Activated CD8-positive, alpha-beta memory T cell treated with anti-CD3 and anti-CD28 coated beads, Interleukin-2, amount 10 ng/mL, durations not matched to agents 7 days and 5 days (primary cell): ENCODE measurements around the gene GFI1B. TPM values are rescaled to one million over a fixed set of nuclear protein-coding genes. Genes with fewer than 3 reads are reported as not detected.
A peak's percentile ranks its signal among the peaks of the same experiment; 100 is the strongest.

Source experiments
- ATAC-seq: fragments of 150-1000 bp; cut with Tn5 transposase; one replicate; pipeline ENCODE4 v1.10.0; 2021; ENCODE audit warnings: moderate library complexity
- CTCF ChIA-PET: fragments of 350-600 bp; sonication (Branson Sonifier 250); formaldehyde crosslinking; loops from one replicate; lab custom pipeline; 2021; ENCODE audit warnings: antibody characterized with exemption; lab: Charles Lee
- DNase-seq: peaks from one replicate; pipeline ENCODE4 v3.0.0-alpha.2; 2020
- H3K27ac Mint-ChIP-seq: one replicate; pipeline ENCODE4 v1.8.0; 2021; ENCODE audit warnings: mild to moderate bottlenecking, mixed read lengths
- H3K27me3 Mint-ChIP-seq: one replicate; pipeline ENCODE4 v1.8.0; 2021; ENCODE audit warnings: mixed read lengths
- H3K36me3 Mint-ChIP-seq: one replicate; pipeline ENCODE4 v1.8.0; 2021; ENCODE audit warnings: mild to moderate bottlenecking, mixed read lengths
- H3K4me1 Mint-ChIP-seq: one replicate; pipeline ENCODE4 v1.8.0; 2021; ENCODE audit warnings: mixed read lengths
- H3K4me3 Mint-ChIP-seq: one replicate; pipeline ENCODE4 v1.8.0; 2021; ENCODE audit warnings: mild to moderate bottlenecking, moderate library complexity, mixed read lengths
- H3K9me3 Mint-ChIP-seq: one replicate; pipeline ENCODE4 v1.8.0; 2022; ENCODE audit warnings: low read depth, mixed read lengths
- total RNA-seq, 2 experiments: library from RNA; stranded (reverse); gene quantifications; one replicate each; pipeline ENCODE4 v1.2.3, GENCODE V29; 2021

The GFI1B gene
- not detected for total RNA-seq

- no peaks in the 10 kb centered on the region for H3K9me3 Mint-ChIP-seq
- H3K4me1 Mint-ChIP-seq, result peaks cover 4% of the 10 kb centered on the region
- no peaks in the 10 kb centered on the region for H3K36me3 Mint-ChIP-seq
- ATAC-seq, result no peak
- H3K4me3 Mint-ChIP-seq, result no peak within 1 kb of the TSS
- no peak for DNase-seq
- CTCF ChIA-PET, result interaction anchor here (0.7 to 1.7 kb wide), 9 partner anchors 14 to 196 kb away, joined by 3 to 8 read pairs (median 4); no protein-coding TSS in a partner anchor
- no peak within 1 kb of the TSS for H3K27ac Mint-ChIP-seq
- peaks cover 73% of the 10 kb centered on the region for H3K27me3 Mint-ChIP-seq
Measured at GRCh38 chr9:132978451-132979131, at the start of gene GFI1B. Gene GFI1B (plus strand): TSS chr9:132978694. CDS start chr9:132986679, 7,985 bp downstream.

- peaks cover 18% of the 10 kb centered on the region for H3K36me3 Mint-ChIP-seq
- H3K27ac Mint-ChIP-seq, result no peak overlapping the region
- H3K4me3 Mint-ChIP-seq, result no peak overlapping the region
- H3K9me3 Mint-ChIP-seq, result no peaks in the 10 kb centered on the region
- CTCF ChIA-PET, result interaction anchor here (2.3 kb wide), 1 partner anchor 12 kb away, joined by 7 read pairs; the partner anchor contains the start of gene TSC1
- H3K27me3 Mint-ChIP-seq, result no peaks in the 10 kb centered on the region
- ATAC-seq, result no peak
- no peak for DNase-seq
- H3K4me1 Mint-ChIP-seq, result no peaks in the 10 kb centered on the region
Measured at GRCh38 chr9:132931178-132931735, 47.2 kb upstream of the GFI1B start.

- Mint-ChIP-seq H3K4me3 (no peak overlapping the region), H3K36me3 (peaks cover 10% of the 10 kb centered on the region), H3K27me3 (no peaks in the 10 kb centered on the region), H3K9me3 (no peaks in the 10 kb centered on the region), H3K27ac (no peak overlapping the region), H3K4me1 (no peaks in the 10 kb centered on the region)
- CTCF ChIA-PET, result interaction anchor here (1.1 to 2.3 kb wide), 3 partner anchors 9 to 34 kb away, joined by 4 to 7 read pairs (median 5); partner anchors contain the start of gene TSC1
- DNase-seq, result no peak
- ATAC-seq, result no peak
Measured at GRCh38 chr9:132935026-132935425, 43.5 kb upstream of the GFI1B start.

- Mint-ChIP-seq H3K9me3 (no peaks in the 10 kb centered on the region), H3K4me3 (no peak overlapping the region), H3K4me1 (peaks cover 3% of the 10 kb centered on the region), H3K36me3 (peaks cover 6% of the 10 kb centered on the region), H3K27me3 (no peaks in the 10 kb centered on the region), H3K27ac (no peak overlapping the region)
- ATAC-seq (no peak), DNase-seq (no peak)
- CTCF ChIA-PET, result no interaction called here
Measured at GRCh38 chr9:132937463-132937901, 41.0 kb upstream of the GFI1B start.

- Mint-ChIP-seq H3K27me3 (no peaks in the 10 kb centered on the region), H3K4me3 (no peak overlapping the region), H3K4me1 (peaks cover 16% of the 10 kb centered on the region), H3K9me3 (no peaks in the 10 kb centered on the region), H3K36me3 (peaks cover 2% of the 10 kb centered on the region), H3K27ac (no peak overlapping the region)
- ATAC-seq (no peak), DNase-seq (no peak)
- CTCF ChIA-PET, result no interaction called here
Measured at GRCh38 chr9:132939169-132939568, 39.3 kb upstream of the GFI1B start.

GRCh38 chr9:132942541-132943182 lies 35.8 kb upstream of the GFI1B start:
- DNase-seq, result no peak
- H3K36me3 Mint-ChIP-seq, result peaks cover 2% of the 10 kb centered on the region
- H3K4me1 Mint-ChIP-seq, result peaks cover 22% of the 10 kb centered on the region
- no peak for ATAC-seq
- CTCF ChIA-PET, result interaction anchor here (0.8 to 1.9 kb wide), 6 partner anchors 9 to 131 kb away, joined by 3 to 7 read pairs (median 3); no protein-coding TSS in a partner anchor
- no peak overlapping the region for H3K4me3 Mint-ChIP-seq
- no peaks in the 10 kb centered on the region for H3K9me3 Mint-ChIP-seq
- H3K27ac Mint-ChIP-seq, result no peak overlapping the region
- no peaks in the 10 kb centered on the region for H3K27me3 Mint-ChIP-seq

GRCh38 chr9:132943651-132944293 lies 34.7 kb upstream of the GFI1B start:
- Mint-ChIP-seq H3K27ac (peak overlapping the region; percentile 73), H3K4me1 (peaks cover 22% of the 10 kb centered on the region), H3K27me3 (no peaks in the 10 kb centered on the region), H3K9me3 (no peaks in the 10 kb centered on the region), H3K4me3 (peak overlapping the region; percentile 95), H3K36me3 (peaks cover 2% of the 10 kb centered on the region)
- DNase-seq, result no peak
- ATAC-seq, result no peak
- CTCF ChIA-PET, result interaction anchor here (0.5 to 2.2 kb wide), 9 partner anchors 9 to 274 kb away, joined by 3 to 8 read pairs (median 3); partner anchors contain the start of gene DDX31

GRCh38 chr9:132944294-132945185 lies 34.0 kb upstream of the GFI1B start, which contains the start of gene TSC1:
Gene TSC1 (minus strand): TSS chr9:132944616. CDS start chr9:132928872, 15,744 bp downstream.
- CTCF ChIA-PET, result interaction anchor here (0.5 to 2.2 kb wide), 9 partner anchors 9 to 275 kb away, joined by 3 to 8 read pairs (median 4); partner anchors contain the start of gene DDX31

GRCh38 chr9:132945186-132946130 lies 33.0 kb upstream of the GFI1B start:
- Mint-ChIP-seq H3K4me3 (peak overlapping the region; percentile 95), H3K27ac (peak overlapping the region; percentile 99), H3K36me3 (peaks cover 2% of the 10 kb centered on the region), H3K9me3 (no peaks in the 10 kb centered on the region), H3K4me1 (peaks cover 22% of the 10 kb centered on the region), H3K27me3 (no peaks in the 10 kb centered on the region)
- CTCF ChIA-PET, result interaction anchor here (0.5 to 2.2 kb wide), 7 partner anchors 10 to 276 kb away, joined by 3 to 8 read pairs (median 5); partner anchors contain the start of gene DDX31
- no peak for ATAC-seq
- DNase-seq, result no peak

More at GRCh38 chr9:132944294-132945185, 34.0 kb upstream of the GFI1B start, which contains the start of gene TSC1:
- H3K4me1 Mint-ChIP-seq, result peaks cover 22% of the 10 kb centered on the region
- no peaks in the 10 kb centered on the region for H3K27me3 Mint-ChIP-seq
- ATAC-seq (peak; percentile 92), DNase-seq (peak; percentile 98)
- peak within 1 kb of the TSS; percentile 95 for H3K4me3 Mint-ChIP-seq
- peaks cover 2% of the 10 kb centered on the region for H3K36me3 Mint-ChIP-seq
- peak within 1 kb of the TSS; percentile 99 for H3K27ac Mint-ChIP-seq
- H3K9me3 Mint-ChIP-seq, result no peaks in the 10 kb centered on the region

GRCh38 chr9:132946211-132946610 lies 32.3 kb upstream of the GFI1B start:
- Mint-ChIP-seq H3K4me1 (peaks cover 22% of the 10 kb centered on the region), H3K27ac (no peak overlapping the region), H3K4me3 (no peak overlapping the region), H3K36me3 (peaks cover 2% of the 10 kb centered on the region), H3K27me3 (no peaks in the 10 kb centered on the region), H3K9me3 (no peaks in the 10 kb centered on the region)
- no peak for DNase-seq
- ATAC-seq, result no peak
- CTCF ChIA-PET, result interaction anchor here (0.6 to 3.2 kb wide), 2 partner anchors 26 to 114 kb away, joined by 3 to 15 read pairs; no protein-coding TSS in a partner anchor

- H3K36me3 Mint-ChIP-seq, result peaks cover 2% of the 10 kb centered on the region
- H3K27me3 Mint-ChIP-seq, result no peaks in the 10 kb centered on the region
- peaks cover 22% of the 10 kb centered on the region for H3K4me1 Mint-ChIP-seq
- CTCF ChIA-PET, result interaction anchor here (3.2 kb wide), 1 partner anchor 26 kb away, joined by 15 read pairs; no protein-coding TSS in a partner anchor
- H3K4me3 Mint-ChIP-seq, result no peak overlapping the region
- no peak for DNase-seq
- no peak for ATAC-seq
- no peak overlapping the region for H3K27ac Mint-ChIP-seq
- no peaks in the 10 kb centered on the region for H3K9me3 Mint-ChIP-seq
Measured at GRCh38 chr9:132946631-132947295, 31.7 kb upstream of the GFI1B start.
